Trophoblast cell (in vitro differentiated cells and primary cell): Measurements from ENCODE around the gene RIC8B.
A peak's percentile ranks its signal among the peaks of the same experiment; 100 is the strongest.

ENCODE experiments used
- DNase-seq, 2 donors: peaks; one replicate each; pipeline ENCODE4 v3.0.0-alpha.2; 2016
- H2AFZ ChIP-seq: 2 replicates; pipeline ENCODE4 v1.6.1; 2013; ENCODE audit warnings: low read length, moderate library complexity, mild to moderate bottlenecking; ENCODE audit not compliant: insufficient read depth, poor library complexity
- H2AK5ac ChIP-seq: 2 replicates; pipeline ENCODE4 v1.6.1; 2013; ENCODE audit warnings: mild to moderate bottlenecking, low read length
- H2BK120ac ChIP-seq: 2 replicates; pipeline ENCODE4 v1.6.1; 2013; ENCODE audit warnings: low read length, mild to moderate bottlenecking, moderate library complexity; ENCODE audit not compliant: insufficient read depth, poor library complexity
- H2BK12ac ChIP-seq: 2 replicates; pipeline ENCODE4 v1.6.1; 2013; ENCODE audit warnings: mild to moderate bottlenecking, low read length, moderate library complexity
- H2BK5ac ChIP-seq: 2 replicates; pipeline ENCODE4 v1.6.1; 2013; ENCODE audit warnings: low read length, low read depth, moderate library complexity, mild to moderate bottlenecking; ENCODE audit not compliant: poor library complexity
- H3K14ac ChIP-seq: 2 replicates; pipeline ENCODE4 v1.6.1; 2013; ENCODE audit warnings: mild to moderate bottlenecking, low read length
- H3K18ac ChIP-seq: 2 replicates; pipeline ENCODE4 v1.6.1; 2013; ENCODE audit warnings: mild to moderate bottlenecking, low read length
- H3K23ac ChIP-seq: 2 replicates; pipeline ENCODE4 v1.6.1; 2013; ENCODE audit warnings: low read length
- H3K27ac ChIP-seq: 2 replicates; pipeline ENCODE4 v1.5.1; 2013; ENCODE audit warnings: low read depth, mild to moderate bottlenecking, inconsistent platforms, low read length, moderate library complexity
- H3K27me3 ChIP-seq: 2 replicates; pipeline ENCODE4 v1.6.1; 2013; ENCODE audit warnings: inconsistent platforms, mild to moderate bottlenecking, low read length, moderate library complexity; ENCODE audit not compliant: insufficient read depth
- H3K36me3 ChIP-seq, 2 experiments: 1 replicate in 1 of 2; 2 replicates in 1 of 2; pipeline ENCODE4 v1.6.1; 2013; ENCODE audit warnings: low read length in 2 of 2, mild to moderate bottlenecking in 2 of 2, moderate library complexity in 1 of 2; ENCODE audit not compliant: insufficient read depth in 2 of 2, control insufficient read depth in 1 of 2
- H3K4ac ChIP-seq: 2 replicates; pipeline ENCODE4 v1.6.1; 2013; ENCODE audit warnings: low read depth, mild to moderate bottlenecking, low read length, moderate library complexity
- H3K4me1 ChIP-seq, 2 experiments: 1 replicate in 1 of 2; 2 replicates in 1 of 2; pipeline ENCODE4 v1.6.1; 2013; ENCODE audit warnings: low read length in 2 of 2, mild to moderate bottlenecking in 2 of 2, moderate library complexity in 1 of 2; ENCODE audit not compliant: insufficient read depth in 2 of 2, control insufficient read depth in 1 of 2
- H3K4me2 ChIP-seq: 2 replicates; pipeline ENCODE4 v1.6.1; 2013; ENCODE audit warnings: inconsistent platforms, mild to moderate bottlenecking, low read length, moderate library complexity
- H3K4me3 ChIP-seq: 2 replicates; pipeline ENCODE4 v1.5.1; 2013; ENCODE audit warnings: mild to moderate bottlenecking, low read depth, low read length, inconsistent platforms
- H3K79me1 ChIP-seq: one replicate; pipeline ENCODE4 v1.6.1; 2013; ENCODE audit warnings: low read length
- H3K79me2 ChIP-seq: 2 replicates; pipeline ENCODE4 v1.6.1; 2013; ENCODE audit warnings: low read length, mild to moderate bottlenecking; ENCODE audit not compliant: control insufficient read depth, insufficient read depth, poor library complexity
- H3K9ac ChIP-seq: 2 replicates; pipeline ENCODE4 v1.6.1; 2013; ENCODE audit warnings: mild to moderate bottlenecking, low read length
- H3K9me3 ChIP-seq: 2 replicates; pipeline ENCODE4 v1.6.1; 2013; ENCODE audit warnings: low read depth, mild to moderate bottlenecking, control low read depth, inconsistent platforms, low read length; ENCODE audit not compliant: insufficient read depth
- H4K12ac ChIP-seq: 2 replicates; pipeline ENCODE4 v1.6.1; 2013; ENCODE audit warnings: low read depth, mild to moderate bottlenecking, low read length, moderate library complexity
- H4K8ac ChIP-seq: 2 replicates; pipeline ENCODE4 v1.6.1; 2013; ENCODE audit warnings: low read depth, mild to moderate bottlenecking, low read length, moderate library complexity
- H4K91ac ChIP-seq: one replicate; pipeline ENCODE4 v1.6.1; 2013; ENCODE audit warnings: low read depth, mild to moderate bottlenecking, low read length, moderate library complexity
- whole genome bisulfite sequencing: extraction: QIAGEN DNeasy Blood & Tissue Kit; methylation state at CpG from one replicate; pipeline ENCODE4 v1.1.7; 2013; ENCODE audit warnings: missing lambda C conversion rate; ENCODE audit not compliant: insufficient read length, insufficient coverage; ENCODE audit errors: extremely low coverage; 5-methylcytosine and 5-hydroxymethylcytosine counted together

RIC8B gene

GRCh38 chr12:106873983-106874382 lies 99.5 kb downstream of the RIC8B start:
- H4K12ac ChIP-seq: no peak overlapping the region
- H4K8ac ChIP-seq: no peak overlapping the region
- H3K23ac ChIP-seq: no peak overlapping the region
- H2AFZ ChIP-seq: no peak overlapping the region
- no peak overlapping the region for H3K14ac ChIP-seq
- H3K4me2 ChIP-seq: no peak overlapping the region
- no peak overlapping the region for H4K91ac ChIP-seq
- no peak overlapping the region for H3K9ac ChIP-seq
- no peak overlapping the region for H2AK5ac ChIP-seq
- WGBS: no CpG with 5 or more reads among the region's 5 CpGs
- H3K79me1 ChIP-seq: no peaks in the 10 kb centered on the region
- no peak overlapping the region for H3K4me3 ChIP-seq
- H3K79me2 ChIP-seq: no peaks in the 10 kb centered on the region
- H3K4me1 ChIP-seq: no peaks in the 10 kb centered on the region
- H2BK5ac ChIP-seq: no peak overlapping the region
- no peak overlapping the region for H3K18ac ChIP-seq
- H2BK120ac ChIP-seq: no peak overlapping the region
- H3K9me3 ChIP-seq: no peaks in the 10 kb centered on the region
- H3K27ac ChIP-seq: no peak overlapping the region
- H3K36me3 ChIP-seq: no peaks in the 10 kb centered on the region
- H2BK12ac ChIP-seq: no peak overlapping the region
- no peaks in the 10 kb centered on the region for H3K27me3 ChIP-seq
- no peak for DNase-seq
- no peak overlapping the region for H3K4ac ChIP-seq

DNA sequence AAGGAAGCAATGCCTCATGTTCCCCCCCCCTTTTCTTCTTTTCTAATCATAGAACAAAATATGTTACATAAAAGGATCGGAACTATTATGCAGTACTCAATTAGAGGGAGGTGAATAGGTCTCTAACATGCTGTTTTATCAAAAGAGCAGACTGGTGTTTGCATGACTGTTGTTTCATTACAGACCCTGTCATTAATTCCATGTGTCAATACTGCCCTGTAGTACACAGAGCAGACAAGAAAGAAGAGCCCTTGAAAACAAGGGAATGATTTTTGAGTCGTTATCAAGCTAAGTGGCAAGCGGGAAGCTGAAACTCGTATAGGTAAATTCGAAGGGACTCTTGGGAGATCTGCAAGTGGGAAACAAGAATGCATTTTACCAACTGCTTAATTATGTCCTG lies 104.3 kb downstream of the RIC8B start:
- H3K79me1 ChIP-seq: no peaks in the 10 kb centered on the region
- H3K27me3 ChIP-seq: no peaks in the 10 kb centered on the region
- H3K4me1 ChIP-seq: no peaks in the 10 kb centered on the region
- no peak overlapping the region for H3K4ac ChIP-seq
- no peak overlapping the region for H4K12ac ChIP-seq
- H3K9me3 ChIP-seq: no peaks in the 10 kb centered on the region
- H3K27ac ChIP-seq: no peak overlapping the region
- H2BK5ac ChIP-seq: no peak overlapping the region
- no peak overlapping the region for H3K23ac ChIP-seq
- H4K8ac ChIP-seq: no peak overlapping the region
- no peak overlapping the region for H3K4me2 ChIP-seq
- no peaks in the 10 kb centered on the region for H3K79me2 ChIP-seq
- H2BK120ac ChIP-seq: no peak overlapping the region
- no peak overlapping the region for H3K4me3 ChIP-seq
- no peak overlapping the region for H2AK5ac ChIP-seq
- no peak overlapping the region for H4K91ac ChIP-seq
- no peak for DNase-seq
- no peak overlapping the region for H2AFZ ChIP-seq
- H2BK12ac ChIP-seq: no peak overlapping the region
- no peak overlapping the region for H3K18ac ChIP-seq
- WGBS: no CpG with 5 or more reads among the region's 5 CpGs
- H3K36me3 ChIP-seq: peaks cover 3% of the 10 kb centered on the region in 2 experiments
- no peak overlapping the region for H3K9ac ChIP-seq
- H3K14ac ChIP-seq: no peak overlapping the region

DNA sequence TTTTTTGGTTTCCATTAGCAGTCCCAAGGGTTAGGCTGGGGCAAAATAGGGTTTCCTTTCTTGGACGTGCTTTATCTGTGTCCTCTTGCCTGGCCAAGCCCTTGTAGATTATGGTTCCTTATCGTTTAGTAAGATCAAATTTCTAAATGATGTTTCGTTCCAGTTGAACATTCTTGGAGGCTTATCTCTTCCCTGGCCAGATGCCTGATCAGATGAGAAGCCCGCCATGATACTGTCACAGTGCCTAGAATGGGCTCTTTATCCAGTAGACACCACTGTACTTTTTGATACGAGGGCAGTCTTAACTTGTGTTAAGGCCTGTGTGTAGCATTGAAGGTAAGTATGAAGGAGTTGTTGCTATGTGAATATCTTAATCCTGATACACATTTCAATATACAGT lies 105.1 kb downstream of the RIC8B start:
- Histone ChIP-seq H3K79me1 (no peaks in the 10 kb centered on the region), H2BK5ac (no peak overlapping the region), H3K9ac (no peak overlapping the region), H3K18ac (no peak overlapping the region), H3K27me3 (no peaks in the 10 kb centered on the region), H4K8ac (no peak overlapping the region), H2AK5ac (no peak overlapping the region), H3K4me2 (no peak overlapping the region), H2BK120ac (no peak overlapping the region), H4K12ac (no peak overlapping the region), H3K4me3 (no peak overlapping the region), H2AFZ (no peak overlapping the region), H2BK12ac (no peak overlapping the region), H3K27ac (no peak overlapping the region), H4K91ac (no peak overlapping the region), H3K4me1 (no peaks in the 10 kb centered on the region), H3K23ac (no peak overlapping the region), H3K4ac (no peak overlapping the region), H3K79me2 (no peaks in the 10 kb centered on the region), H3K14ac (no peak overlapping the region), H3K9me3 (no peaks in the 10 kb centered on the region), H3K36me3 (peaks cover 3 to 5% of the 10 kb centered on the region in 2 experiments)
- DNase-seq: peak; percentile 62 to 90
- WGBS: no CpG with 5 or more reads among the region's 5 CpGs

DNA sequence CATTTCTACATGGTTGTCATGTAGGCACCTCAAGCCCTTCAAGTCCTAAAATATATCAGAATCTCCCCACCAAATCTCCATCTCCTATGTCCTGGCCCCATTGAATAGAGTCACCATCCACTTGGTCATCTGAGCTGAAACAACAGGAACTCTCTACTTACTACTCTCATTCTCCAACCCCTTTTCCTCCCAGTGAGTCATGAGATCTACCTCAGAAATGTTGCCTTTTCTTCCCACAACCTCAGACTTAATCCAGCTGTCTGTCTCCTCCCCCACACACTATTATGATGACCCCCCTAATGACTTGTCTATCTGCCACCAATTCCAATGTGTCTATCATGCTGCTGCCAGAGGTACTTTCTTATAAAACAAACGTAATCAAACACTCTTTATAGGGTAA lies 108.9 kb downstream of the RIC8B start:
- DNase-seq: no peak
- Histone ChIP-seq H3K18ac (no peak overlapping the region), H3K23ac (no peak overlapping the region), H2AK5ac (no peak overlapping the region), H3K4me3 (no peak overlapping the region), H4K8ac (no peak overlapping the region), H3K9me3 (no peaks in the 10 kb centered on the region), H3K27me3 (no peaks in the 10 kb centered on the region), H3K4me2 (no peak overlapping the region), H4K12ac (no peak overlapping the region), H3K79me1 (no peaks in the 10 kb centered on the region), H3K14ac (no peak overlapping the region), H3K9ac (no peak overlapping the region), H3K79me2 (no peaks in the 10 kb centered on the region), H3K27ac (no peak overlapping the region), H2AFZ (no peak overlapping the region), H2BK120ac (no peak overlapping the region), H2BK12ac (no peak overlapping the region), H4K91ac (no peak overlapping the region), H3K4me1 (no peaks in the 10 kb centered on the region), H3K36me3 (peaks cover 4 to 11% of the 10 kb centered on the region in 2 experiments), H3K4ac (no peak overlapping the region), H2BK5ac (no peak overlapping the region)
- WGBS: no CpG with 5 or more reads among the region's 1 CpG
